Astrocyte (in vitro differentiated cells and primary cell): ENCODE data around the gene USH1C. TPM values are rescaled to one million over a fixed set of nuclear protein-coding genes. Genes with fewer than 3 reads are reported as not detected.

ENCODE experiments used
- DNase-seq: peaks from one replicate; pipeline ENCODE4 v3.0.0-alpha.2; 2010; ENCODE audit warnings: low read depth
- FAIRE-seq: peaks from 2 replicates; lab custom pipeline; 2011; peaks lifted over from hg19 to GRCh38; lab: Jason Lieb, UNC
- H2AFZ ChIP-seq: 2 replicates; pipeline ENCODE4 v1.6.0; 2012; ENCODE audit warnings: low read depth, low read length, inconsistent platforms
- H3K27ac ChIP-seq: 2 replicates; pipeline ENCODE4 v1.5.1; 2011; ENCODE audit warnings: low read depth, low read length, inconsistent platforms
- H3K27me3 ChIP-seq: 2 replicates; pipeline ENCODE4 v1.6.0; 2011; ENCODE audit warnings: low read length, inconsistent platforms; ENCODE audit not compliant: insufficient read depth
- H3K36me3 ChIP-seq: 2 replicates; pipeline ENCODE4 v1.5.1; 2011; ENCODE audit warnings: low read length, inconsistent platforms; ENCODE audit not compliant: insufficient read depth
- H3K4me1 ChIP-seq: 2 replicates; pipeline ENCODE4 v1.5.1; 2011; ENCODE audit warnings: low read length, inconsistent platforms; ENCODE audit not compliant: insufficient read depth
- H3K4me2 ChIP-seq: 2 replicates; pipeline ENCODE4 v1.6.0; 2012; ENCODE audit warnings: low read length, inconsistent platforms
- H3K4me3 ChIP-seq: 2 replicates; pipeline ENCODE4 v1.5.1; 2011; ENCODE audit warnings: low read depth, mild to moderate bottlenecking, low read length, inconsistent platforms; ENCODE audit not compliant: insufficient read depth
- H3K79me2 ChIP-seq: 2 replicates; pipeline ENCODE4 v1.6.0; 2012; ENCODE audit warnings: mild to moderate bottlenecking, low read length, inconsistent platforms; ENCODE audit not compliant: insufficient read depth
- H3K9ac ChIP-seq: 2 replicates; pipeline ENCODE4 v1.6.0; 2012; ENCODE audit warnings: mild to moderate bottlenecking, low read length, inconsistent platforms
- H3K9me3 ChIP-seq: 2 replicates; pipeline ENCODE4 v1.5.1; 2012; ENCODE audit warnings: low read depth, mild to moderate bottlenecking, low read length, inconsistent platforms; ENCODE audit not compliant: insufficient read depth
- H4K20me1 ChIP-seq: 2 replicates; pipeline ENCODE4 v1.6.0; 2012; ENCODE audit warnings: low read length, inconsistent platforms; ENCODE audit not compliant: insufficient read depth
- H3K27ac Mint-ChIP-seq: one replicate; pipeline ENCODE4 v1.8.0; 2021; ENCODE audit warnings: mild to moderate bottlenecking, mixed read lengths; ENCODE audit not compliant: unreplicated experiment
- H3K27me3 Mint-ChIP-seq: one replicate; pipeline ENCODE4 v1.8.0; 2021; ENCODE audit warnings: low read depth, mixed read lengths; ENCODE audit not compliant: unreplicated experiment
- H3K36me3 Mint-ChIP-seq: one replicate; pipeline ENCODE4 v1.8.0; 2021; ENCODE audit warnings: low read depth, mixed read lengths; ENCODE audit not compliant: unreplicated experiment
- H3K4me1 Mint-ChIP-seq: one replicate; pipeline ENCODE4 v1.8.0; 2021; ENCODE audit warnings: low read depth, mixed read lengths; ENCODE audit not compliant: unreplicated experiment
- H3K4me3 Mint-ChIP-seq: one replicate; pipeline ENCODE4 v1.8.0; 2021; ENCODE audit warnings: mild to moderate bottlenecking, moderate library complexity, mixed read lengths; ENCODE audit not compliant: unreplicated experiment
- H3K9me3 Mint-ChIP-seq: one replicate; pipeline ENCODE4 v1.8.0; 2021; ENCODE audit warnings: mild to moderate bottlenecking, mixed read lengths; ENCODE audit not compliant: unreplicated experiment
- EZH2 ChIP-seq: IDR thresholded peaks from 2 replicates; pipeline ENCODE4 v1.6.1; 2012; ENCODE audit warnings: mild to moderate bottlenecking, low read length, inconsistent platforms; ENCODE audit not compliant: insufficient read depth
- total RNA-seq: library from RNA; stranded (reverse); gene quantifications from 2 replicates; pipeline ENCODE4 v1.2.1, GENCODE V29; 2021
- TF ChIP-seq, protein P1 (sequence below): IDR thresholded peaks from 2 replicates; pipeline ENCODE4 v1.5.1; 2011; ENCODE audit warnings: low read depth, mild to moderate bottlenecking, inconsistent platforms, low read length, moderate library complexity; ENCODE audit not compliant: insufficient read depth

Gene USH1C
- total RNA-seq, 1 donor from 2014 or later: not detected

DNA sequence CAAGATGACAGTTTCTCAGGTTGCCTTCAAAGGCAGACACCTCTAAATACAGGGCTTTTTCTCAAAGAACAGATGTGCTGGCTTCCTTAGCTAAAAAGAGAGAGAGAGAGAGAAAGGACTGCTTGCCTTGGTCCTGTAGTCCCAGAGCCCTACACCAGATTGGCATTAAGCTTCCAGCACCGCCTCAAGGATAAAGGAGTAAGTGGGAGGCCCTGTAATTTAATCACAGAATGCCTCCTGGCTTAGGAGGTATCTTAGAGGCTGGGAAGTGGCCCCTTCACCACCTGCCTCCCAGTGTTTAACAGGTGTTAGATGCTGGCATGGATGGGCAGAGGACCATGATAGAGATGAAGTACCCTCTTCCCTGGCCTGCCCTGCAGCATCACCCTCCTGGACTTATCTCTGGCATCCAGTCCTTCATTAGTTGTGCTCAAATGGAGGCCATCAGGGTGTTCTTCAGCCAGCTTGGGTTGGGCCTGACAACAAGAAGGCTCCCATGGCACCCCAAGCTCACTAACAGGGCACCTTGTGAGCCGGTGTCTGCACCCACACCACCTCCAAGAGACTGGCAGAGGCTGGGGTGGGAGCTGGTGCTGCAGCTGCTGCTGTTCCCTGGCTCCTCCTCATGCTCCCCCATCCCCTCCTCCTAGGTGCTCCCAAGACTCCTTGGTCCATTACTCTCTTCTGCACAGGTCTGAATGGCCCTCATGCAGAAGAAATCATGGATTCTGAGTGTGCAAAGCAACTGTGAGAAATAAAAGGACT lies 100.1 kb downstream of the USH1C start:
- H3K9me3 Mint-ChIP-seq: peaks cover 3% of the 10 kb centered on the region
- DNase-seq (no peak), FAIRE-seq (no peak)
- H3K36me3 Mint-ChIP-seq: no peaks in the 10 kb centered on the region
- no peak overlapping the region for H3K4me3 ChIP-seq
- no peak overlapping the region for H3K27ac Mint-ChIP-seq
- no peaks in the 10 kb centered on the region for H3K79me2 ChIP-seq
- no peaks in the 10 kb centered on the region for H4K20me1 ChIP-seq
- H3K4me3 Mint-ChIP-seq: no peak overlapping the region
- no peaks in the 10 kb centered on the region for H3K4me1 ChIP-seq
- H3K36me3 ChIP-seq: no peaks in the 10 kb centered on the region
- TF ChIP-seq, protein P1, sequence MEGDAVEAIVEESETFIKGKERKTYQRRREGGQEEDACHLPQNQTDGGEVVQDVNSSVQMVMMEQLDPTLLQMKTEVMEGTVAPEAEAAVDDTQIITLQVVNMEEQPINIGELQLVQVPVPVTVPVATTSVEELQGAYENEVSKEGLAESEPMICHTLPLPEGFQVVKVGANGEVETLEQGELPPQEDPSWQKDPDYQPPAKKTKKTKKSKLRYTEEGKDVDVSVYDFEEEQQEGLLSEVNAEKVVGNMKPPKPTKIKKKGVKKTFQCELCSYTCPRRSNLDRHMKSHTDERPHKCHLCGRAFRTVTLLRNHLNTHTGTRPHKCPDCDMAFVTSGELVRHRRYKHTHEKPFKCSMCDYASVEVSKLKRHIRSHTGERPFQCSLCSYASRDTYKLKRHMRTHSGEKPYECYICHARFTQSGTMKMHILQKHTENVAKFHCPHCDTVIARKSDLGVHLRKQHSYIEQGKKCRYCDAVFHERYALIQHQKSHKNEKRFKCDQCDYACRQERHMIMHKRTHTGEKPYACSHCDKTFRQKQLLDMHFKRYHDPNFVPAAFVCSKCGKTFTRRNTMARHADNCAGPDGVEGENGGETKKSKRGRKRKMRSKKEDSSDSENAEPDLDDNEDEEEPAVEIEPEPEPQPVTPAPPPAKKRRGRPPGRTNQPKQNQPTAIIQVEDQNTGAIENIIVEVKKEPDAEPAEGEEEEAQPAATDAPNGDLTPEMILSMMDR: no peak
- TF ChIP-seq EZH2: no peak
- H3K4me1 Mint-ChIP-seq: no peaks in the 10 kb centered on the region
- peaks cover 44% of the 10 kb centered on the region for H3K27me3 Mint-ChIP-seq
- H3K9ac ChIP-seq: no peak overlapping the region
- H2AFZ ChIP-seq: no peak overlapping the region
- H3K27me3 ChIP-seq: no peaks in the 10 kb centered on the region
- no peaks in the 10 kb centered on the region for H3K9me3 ChIP-seq
- H3K4me2 ChIP-seq: no peak overlapping the region
- H3K27ac ChIP-seq: no peak overlapping the region

Other genes starting within 250 kb of the USH1C start
- gene NCR3LG1, start 192.6 kb downstream of the USH1C start, total RNA-seq: 3.1 and 3.3 TPM in 2 replicates
- gene KCNJ11, start 155.8 kb downstream of the USH1C start, total RNA-seq: 0.43 TPM in 1 of 2 replicates, not detected in the other
- not detected in 2 replicates for gene ABCC8, start 67.6 kb downstream of the USH1C start, total RNA-seq
- not detected in 2 replicates for gene OTOG, start 2.8 kb upstream of the USH1C start, total RNA-seq
- not detected in 2 replicates for gene MYOD1, start 175.2 kb upstream of the USH1C start, total RNA-seq
- 0.05 and 0.12 TPM in 2 replicates for gene KCNC1, start 190.4 kb upstream of the USH1C start, total RNA-seq